GM11168 (cell line): ENCODE results near the gene WASL.

Experiments used
- in situ Hi-C: fragments of 300-500 bp; cut with MboI; formaldehyde crosslinking; loops from one replicate; pipeline ENCODE4 v1.12.0; 2022; ENCODE audit warnings: low sequenced_read_pairs; ENCODE audit not compliant: unreplicated experiment

The WASL gene

GRCh38 chr7:123770378-123770777 lies 21.6 kb upstream of the WASL start:
- in situ Hi-C loops = no loop called here

- in situ Hi-C loops = no loop called here
Observed at GRCh38 chr7:123769371-123769770, 20.6 kb upstream of the WASL start.

- in situ Hi-C loops = no loop called here
Observed at GRCh38 chr7:123768493-123768892, 19.7 kb upstream of the WASL start.

- in situ Hi-C loops = no loop called here
Observed at GRCh38 chr7:123763191-123763661, 14.4 kb upstream of the WASL start.

GRCh38 chr7:123761729-123762128 lies 12.9 kb upstream of the WASL start:
- in situ Hi-C loops = no loop called here

GRCh38 chr7:123757095-123757494 lies 8.3 kb upstream of the WASL start:
- in situ Hi-C loops = no loop called here

GRCh38 chr7:123755338-123755737 lies 6.5 kb upstream of the WASL start:
- in situ Hi-C loops = no loop called here

GRCh38 chr7:123754271-123754871 lies 5.6 kb upstream of the WASL start:
- in situ Hi-C loops = no loop called here

- in situ Hi-C loops = no loop called here
Observed at GRCh38 chr7:123752534-123752933, 3.7 kb upstream of the WASL start.

- in situ Hi-C loops = no loop called here
Observed at GRCh38 chr7:123751821-123752220, 3.0 kb upstream of the WASL start.

GRCh38 chr7:123750389-123751230 lies 1.8 kb upstream of the WASL start:
- in situ Hi-C loops = no loop called here

GRCh38 chr7:123749537-123749857 lies 694 bp upstream of the WASL start:
- in situ Hi-C loops = no loop called here

- in situ Hi-C loops = no loop called here
Observed at GRCh38 chr7:123748171-123748733, 551 bp downstream of the WASL start.

GRCh38 chr7:123747620-123748141 lies 1.1 kb downstream of the WASL start:
- in situ Hi-C loops = no loop called here

GRCh38 chr7:123746931-123747488 lies 1.8 kb downstream of the WASL start:
- in situ Hi-C loops = no loop called here

- in situ Hi-C loops = no loop called here
Observed at GRCh38 chr7:123746055-123746454, 2.7 kb downstream of the WASL start.

- in situ Hi-C loops = no loop called here
Observed at GRCh38 chr7:123745437-123745836, 3.4 kb downstream of the WASL start.

- in situ Hi-C loops = no loop called here
Observed at GRCh38 chr7:123744416-123744815, 4.4 kb downstream of the WASL start.

- in situ Hi-C loops = no loop called here
Observed at GRCh38 chr7:123741940-123742339, 6.9 kb downstream of the WASL start.

- in situ Hi-C loops = no loop called here
Observed at GRCh38 chr7:123738808-123739207, 10.0 kb downstream of the WASL start.

GRCh38 chr7:123738356-123738755 lies 10.4 kb downstream of the WASL start:
- in situ Hi-C loops = no loop called here
